ENCODE measurements around the gene KCNG2. TPM values are rescaled to one million over a fixed set of nuclear protein-coding genes. Genes with fewer than 3 reads are reported as not detected.
A peak's percentile ranks its signal among the peaks of the same experiment; 100 is the strongest.

The KCNG2 gene
- total and polyA plus RNA-seq, 4 donors: 0.23 to 1.1 TPM; not detected in 2

- intact Hi-C loops (cut with DNase I): no loop called here
- Histone ChIP-seq H3K27ac (ENCODE audit: low read depth in 1 of 2, low read length in 2 of 2) (no peak overlapping the region), H3K4me1 (ENCODE audit: control insufficient read depth in 1 of 2, insufficient read depth in 2 of 2, low read length in 2 of 2) (no peaks in the 10 kb centered on the region), H3K27me3 (ENCODE audit: control insufficient read depth in 1 of 2, insufficient read depth in 2 of 2, low read length in 1 of 2) (no peaks in the 10 kb centered on the region), H3K9me3 (ENCODE audit: control insufficient read depth, low read length) (peaks cover 1% of the 10 kb centered on the region), H3K36me3 (ENCODE audit: control insufficient read depth in 1 of 2, insufficient read depth in 2 of 2, low read length in 1 of 2) (no peaks in the 10 kb centered on the region), H3K4me3 (ENCODE audit: low read length in 2 of 2) (no peak overlapping the region)
- ATAC-seq (ENCODE audit: low FRiP score): no peak
- 87 to 89% methylated on average over 7 of the region's 7 CpGs for WGBS, 2 donors
- peak in 1 of 2 donors; percentile 32 for DNase-seq
Observed at GRCh38 chr18:79851489-79851888, 53.8 kb downstream of the KCNG2 start.

- H3K27me3 ChIP-seq (ENCODE audit: control insufficient read depth in 1 of 2, insufficient read depth in 2 of 2, low read length in 1 of 2): no peaks in the 10 kb centered on the region
- H3K9me3 ChIP-seq (ENCODE audit: control insufficient read depth, low read length): peaks cover 1% of the 10 kb centered on the region
- intact Hi-C loops (cut with DNase I): no loop called here
- no peak overlapping the region for H3K27ac ChIP-seq (ENCODE audit: low read depth in 1 of 2, low read length in 2 of 2)
- no peak for ATAC-seq (ENCODE audit: low FRiP score)
- H3K4me3 ChIP-seq (ENCODE audit: low read length in 2 of 2): no peak overlapping the region
- 86% methylated on average over 25 of the region's 25 CpGs for WGBS, 2 donors
- no peaks in the 10 kb centered on the region for H3K36me3 ChIP-seq (ENCODE audit: control insufficient read depth in 1 of 2, insufficient read depth in 2 of 2, low read length in 1 of 2)
- DNase-seq: peak; percentile 28 to 57
- no peaks in the 10 kb centered on the region for H3K4me1 ChIP-seq (ENCODE audit: control insufficient read depth in 1 of 2, insufficient read depth in 2 of 2, low read length in 2 of 2)
Observed at GRCh38 chr18:79851950-79852349, 54.2 kb downstream of the KCNG2 start.

DNA sequence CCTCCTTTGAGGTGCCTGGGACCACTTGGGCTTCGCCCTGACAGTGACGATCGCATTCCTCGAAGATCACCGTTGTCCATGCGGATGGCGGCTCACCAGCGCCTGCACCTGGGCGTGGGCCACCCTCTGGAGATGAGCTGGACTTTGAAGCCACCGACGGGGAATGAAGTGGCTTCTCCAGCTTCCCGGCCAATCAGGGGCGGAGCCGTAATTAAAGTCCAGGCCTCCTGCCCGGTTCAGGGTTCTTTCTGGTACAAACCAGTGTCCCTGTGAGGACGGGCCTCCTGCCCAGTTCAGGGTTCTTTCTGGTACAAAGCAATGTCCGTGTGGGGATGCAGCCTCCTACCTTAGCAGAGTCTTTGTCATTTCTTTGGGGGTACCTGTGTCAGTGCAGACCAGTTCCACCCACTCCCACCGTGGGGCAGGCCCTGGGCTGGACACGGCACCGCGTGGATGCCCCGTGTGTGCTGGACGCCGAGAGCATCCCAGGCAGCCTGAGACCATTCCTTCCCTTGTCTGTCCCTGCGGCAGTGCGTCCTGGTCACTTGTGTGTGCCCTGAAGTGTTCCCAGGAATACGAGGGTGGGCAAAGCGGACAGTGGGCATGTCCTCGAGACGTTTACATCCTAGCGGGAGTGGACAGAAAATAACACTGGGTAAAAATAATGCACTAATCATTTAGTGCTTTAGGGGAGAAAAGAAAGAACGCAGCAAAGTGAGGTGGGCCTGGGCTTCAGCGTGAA, 55.0 kb downstream of the KCNG2 start:
- intact Hi-C loops (cut with DNase I): no loop called here

GRCh38 chr18:79853303-79853992, 55.7 kb downstream of the KCNG2 start:
- ATAC-seq (ENCODE audit: low FRiP score) (no peak), DNase-seq (peak in 1 of 2 donors; percentile 67)
- H3K27ac ChIP-seq (ENCODE audit: low read depth in 1 of 2, low read length in 2 of 2): no peak overlapping the region
- 77 to 80% methylated on average over 24 to 26 of the region's 26 CpGs for WGBS, 2 donors
- H3K36me3 ChIP-seq (ENCODE audit: control insufficient read depth in 1 of 2, insufficient read depth in 2 of 2, low read length in 1 of 2): no peaks in the 10 kb centered on the region
- H3K4me1 ChIP-seq (ENCODE audit: control insufficient read depth in 1 of 2, insufficient read depth in 2 of 2, low read length in 2 of 2): no peaks in the 10 kb centered on the region
- intact Hi-C loops (cut with DNase I): no loop called here
- peaks cover 1% of the 10 kb centered on the region for H3K9me3 ChIP-seq (ENCODE audit: control insufficient read depth, low read length)
- no peaks in the 10 kb centered on the region for H3K27me3 ChIP-seq (ENCODE audit: control insufficient read depth in 1 of 2, insufficient read depth in 2 of 2, low read length in 1 of 2)
- no peak overlapping the region for H3K4me3 ChIP-seq (ENCODE audit: low read length in 2 of 2)

More for the DNA sequence above, 55.0 kb downstream of the KCNG2 start:
- peaks cover 1% of the 10 kb centered on the region for H3K9me3 ChIP-seq (ENCODE audit: control insufficient read depth, low read length)
- no peaks in the 10 kb centered on the region for H3K4me1 ChIP-seq (ENCODE audit: control insufficient read depth in 1 of 2, insufficient read depth in 2 of 2, low read length in 2 of 2)
- WGBS, 2 donors: 88 to 91% methylated on average over 33 of the region's 33 CpGs
- H3K27ac ChIP-seq (ENCODE audit: low read depth in 1 of 2, low read length in 2 of 2): no peak overlapping the region
- H3K27me3 ChIP-seq (ENCODE audit: control insufficient read depth in 1 of 2, insufficient read depth in 2 of 2, low read length in 1 of 2): no peaks in the 10 kb centered on the region
- DNase-seq: peak; percentile 31 to 58
- H3K36me3 ChIP-seq (ENCODE audit: control insufficient read depth in 1 of 2, insufficient read depth in 2 of 2, low read length in 1 of 2): no peaks in the 10 kb centered on the region
- peak; percentile 21 for ATAC-seq (ENCODE audit: low FRiP score)
- no peak overlapping the region for H3K4me3 ChIP-seq (ENCODE audit: low read length in 2 of 2)

GRCh38 chr18:79853993-79854364, 56.2 kb downstream of the KCNG2 start:
- Histone ChIP-seq H3K9me3 (ENCODE audit: control insufficient read depth, low read length) (peaks cover 1% of the 10 kb centered on the region), H3K27ac (ENCODE audit: low read depth in 1 of 2, low read length in 2 of 2) (no peak overlapping the region), H3K36me3 (ENCODE audit: control insufficient read depth in 1 of 2, insufficient read depth in 2 of 2, low read length in 1 of 2) (no peaks in the 10 kb centered on the region), H3K27me3 (ENCODE audit: control insufficient read depth in 1 of 2, insufficient read depth in 2 of 2, low read length in 1 of 2) (no peaks in the 10 kb centered on the region), H3K4me3 (ENCODE audit: low read length in 2 of 2) (no peak overlapping the region), H3K4me1 (ENCODE audit: control insufficient read depth in 1 of 2, insufficient read depth in 2 of 2, low read length in 2 of 2) (no peaks in the 10 kb centered on the region)
- WGBS, 2 donors: 81 to 83% methylated on average over 15 of the region's 15 CpGs
- peak in 1 of 2 donors; percentile 50 for DNase-seq
- intact Hi-C loops (cut with DNase I): no loop called here
- no peak for ATAC-seq (ENCODE audit: low FRiP score)

DNA sequence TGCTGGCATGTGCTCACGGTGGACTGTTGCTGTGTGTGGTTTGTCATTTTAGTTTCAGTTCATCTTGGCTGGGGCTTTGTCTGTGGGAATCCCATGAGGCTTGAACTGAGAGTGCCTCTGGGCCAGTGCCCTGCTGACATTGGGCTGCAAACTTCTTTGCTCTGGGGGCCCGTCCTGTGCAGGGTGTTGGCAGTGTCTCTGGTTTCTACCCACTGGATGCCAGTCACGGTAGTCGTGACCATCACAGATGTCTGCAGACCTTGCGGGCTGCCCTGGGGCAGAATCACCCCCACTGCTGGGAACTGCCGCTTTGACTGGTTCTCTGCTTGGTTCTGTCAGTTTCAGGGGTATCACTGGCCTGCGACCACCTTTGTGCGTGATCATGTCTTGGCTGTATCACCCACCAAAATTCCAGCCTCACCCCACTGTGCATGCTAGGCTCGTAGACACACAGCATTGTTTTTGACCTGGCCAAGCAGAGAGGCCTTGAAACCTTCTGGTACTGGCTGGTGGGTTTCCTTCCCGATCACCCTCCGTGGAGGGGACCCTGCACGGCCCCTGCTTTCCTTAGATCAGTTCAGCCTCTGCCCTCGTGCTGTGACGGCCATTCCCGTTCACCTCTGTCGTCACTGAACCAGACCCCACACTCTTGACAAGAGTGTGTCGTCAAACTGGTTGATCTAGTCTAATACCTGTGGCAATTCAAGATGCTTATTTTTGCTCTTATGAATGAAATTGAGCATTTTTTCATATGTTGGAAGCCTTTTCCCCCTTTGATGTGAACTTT, 57.6 kb downstream of the KCNG2 start:
- Histone ChIP-seq H3K4me1 (ENCODE audit: control insufficient read depth in 1 of 2, insufficient read depth in 2 of 2, low read length in 2 of 2) (no peaks in the 10 kb centered on the region), H3K9me3 (ENCODE audit: control insufficient read depth, low read length) (peaks cover 1% of the 10 kb centered on the region), H3K4me3 (ENCODE audit: low read length in 2 of 2) (no peak overlapping the region), H3K36me3 (ENCODE audit: control insufficient read depth in 1 of 2, insufficient read depth in 2 of 2, low read length in 1 of 2) (no peaks in the 10 kb centered on the region), H3K27me3 (ENCODE audit: control insufficient read depth in 1 of 2, insufficient read depth in 2 of 2, low read length in 1 of 2) (no peaks in the 10 kb centered on the region), H3K27ac (ENCODE audit: low read depth in 1 of 2, low read length in 2 of 2) (no peak overlapping the region)
- intact Hi-C loops (cut with DNase I): no loop called here
- DNase-seq: peak in 1 of 2 donors; percentile 57
- no peak for ATAC-seq (ENCODE audit: low FRiP score)
- WGBS, 2 donors: 68% methylated on average over 17 of the region's 17 CpGs

- Histone ChIP-seq H3K4me3 (ENCODE audit: low read length in 2 of 2) (no peak overlapping the region), H3K4me1 (ENCODE audit: control insufficient read depth in 1 of 2, insufficient read depth in 2 of 2, low read length in 2 of 2) (no peaks in the 10 kb centered on the region), H3K9me3 (ENCODE audit: control insufficient read depth, low read length) (peaks cover under 1% of the 10 kb centered on the region), H3K27ac (ENCODE audit: low read depth in 1 of 2, low read length in 2 of 2) (no peak overlapping the region), H3K36me3 (ENCODE audit: control insufficient read depth in 1 of 2, insufficient read depth in 2 of 2, low read length in 1 of 2) (no peaks in the 10 kb centered on the region), H3K27me3 (ENCODE audit: control insufficient read depth in 1 of 2, insufficient read depth in 2 of 2, low read length in 1 of 2) (no peaks in the 10 kb centered on the region)
- intact Hi-C loops (cut with DNase I): no loop called here
- WGBS, 2 donors: 43 to 53% methylated on average over 26 of the region's 26 CpGs
- ATAC-seq (ENCODE audit: low FRiP score): no peak
- peak; percentile 23 to 50 for DNase-seq
Observed at GRCh38 chr18:79856119-79857007, 58.6 kb downstream of the KCNG2 start.

DNA sequence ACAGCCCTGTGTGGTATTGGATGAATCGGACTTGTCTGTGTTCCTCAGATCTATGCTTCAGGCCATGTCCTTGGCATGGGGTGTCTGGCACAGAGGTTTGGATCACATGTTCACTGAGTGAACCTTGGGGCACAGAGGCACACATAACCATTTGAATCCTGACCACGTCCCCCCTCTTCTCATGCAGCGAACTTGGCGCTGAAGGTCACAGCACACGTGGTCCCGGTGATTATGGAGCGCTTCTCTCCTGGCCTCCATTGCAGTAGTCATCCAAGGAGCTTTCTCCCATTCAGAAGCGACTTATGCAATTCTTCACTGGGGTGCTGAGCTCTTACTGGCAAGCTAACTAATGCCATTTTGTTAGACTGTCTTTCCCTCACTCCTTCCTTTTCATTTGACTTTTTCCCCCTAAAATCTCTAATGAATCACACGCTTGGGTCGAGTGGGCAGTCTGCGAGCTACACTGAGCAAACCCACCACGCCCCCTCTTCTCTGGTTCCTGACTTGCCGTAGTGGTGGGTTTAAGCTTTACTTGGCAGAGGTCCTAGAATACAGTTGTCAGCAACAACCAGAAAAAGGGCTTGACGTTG, 59.4 kb downstream of the KCNG2 start:
- peak in 1 of 2 donors; percentile 58 for DNase-seq
- H3K27me3 ChIP-seq (ENCODE audit: control insufficient read depth in 1 of 2, insufficient read depth in 2 of 2, low read length in 1 of 2): no peaks in the 10 kb centered on the region
- intact Hi-C loops (cut with DNase I): no loop called here

More for the DNA sequence above, 59.4 kb downstream of the KCNG2 start:
- Histone ChIP-seq H3K36me3 (ENCODE audit: control insufficient read depth in 1 of 2, insufficient read depth in 2 of 2, low read length in 1 of 2) (no peaks in the 10 kb centered on the region), H3K27ac (ENCODE audit: low read depth in 1 of 2, low read length in 2 of 2) (no peak overlapping the region), H3K9me3 (ENCODE audit: control insufficient read depth, low read length) (no peaks in the 10 kb centered on the region), H3K4me3 (ENCODE audit: low read length in 2 of 2) (no peak overlapping the region), H3K4me1 (ENCODE audit: control insufficient read depth in 1 of 2, insufficient read depth in 2 of 2, low read length in 2 of 2) (no peaks in the 10 kb centered on the region)
- no peak for ATAC-seq (ENCODE audit: low FRiP score)
- 15 to 20% methylated on average over 14 of the region's 14 CpGs for WGBS, 2 donors

Data from aorta (tissue), 5 donors.